ENCODE measurements around the gene BRD7.

- no peak for TF ChIP-seq CTCF (IDR thresholded peaks at IDR 0.05)
- TF ChIP-seq EZH2 (IDR thresholded peaks at IDR 0.05; ENCODE audit: borderline replicate concordance, insufficient read depth, low read depth, low read length, poor library complexity, severe bottlenecking) = no peak
Observed at GRCh38 chr16:50301626-50302471, 66.9 kb downstream of the BRD7 start.
